ENCODE measurements around the gene EPS15.

EPS15 gene

GRCh38 chr1:51549016-51549619 is 30.1 kb upstream of the EPS15 start:
- H3K4me3 ChIP-seq (ENCODE audit: low read depth, low read length): no peak overlapping the region
- no peak for TF ChIP-seq CTCF (IDR thresholded peaks at IDR 0.05; ENCODE audit: low read depth, low read length, missing control alignments)
- in situ Hi-C loops (cut with HindIII; ENCODE audit: low sequenced_read_pairs): no loop called here
- no peak for DNase-seq (ENCODE audit: low read depth)

GRCh38 chr1:51543858-51544257 is 24.8 kb upstream of the EPS15 start:
- in situ Hi-C loops (cut with HindIII; ENCODE audit: low sequenced_read_pairs): no loop called here
- no peak overlapping the region for H3K4me3 ChIP-seq (ENCODE audit: low read depth, low read length)
- TF ChIP-seq CTCF (IDR thresholded peaks at IDR 0.05; ENCODE audit: low read depth, low read length, missing control alignments): no peak
- no peak for DNase-seq (ENCODE audit: low read depth)

- no peak overlapping the region for H3K4me3 ChIP-seq (ENCODE audit: low read depth, low read length)
- TF ChIP-seq CTCF (IDR thresholded peaks at IDR 0.05; ENCODE audit: low read depth, low read length, missing control alignments): no peak
These were observed 23.3 kb upstream of the EPS15 start for GRCh38 chr1:51542158-51542953.

GRCh38 chr1:51541313-51542050 is 22.4 kb upstream of the EPS15 start:
- no peak for DNase-seq (ENCODE audit: low read depth)
- TF ChIP-seq CTCF (IDR thresholded peaks at IDR 0.05; ENCODE audit: low read depth, low read length, missing control alignments): no peak
- no peak overlapping the region for H3K4me3 ChIP-seq (ENCODE audit: low read depth, low read length)
- in situ Hi-C loops (cut with HindIII; ENCODE audit: low sequenced_read_pairs): no loop called here

More at GRCh38 chr1:51542158-51542953, 23.3 kb upstream of the EPS15 start:
- in situ Hi-C loops (cut with HindIII; ENCODE audit: low sequenced_read_pairs): no loop called here
- DNase-seq (ENCODE audit: low read depth): no peak

- in situ Hi-C loops (cut with HindIII; ENCODE audit: low sequenced_read_pairs): no loop called here
- DNase-seq (ENCODE audit: low read depth): no peak
- no peak overlapping the region for H3K4me3 ChIP-seq (ENCODE audit: low read depth, low read length)
- no peak for TF ChIP-seq CTCF (IDR thresholded peaks at IDR 0.05; ENCODE audit: low read depth, low read length, missing control alignments)
These were observed 18.5 kb upstream of the EPS15 start for GRCh38 chr1:51537568-51537967.

GRCh38 chr1:51535006-51535592 is 16.0 kb upstream of the EPS15 start:
- TF ChIP-seq CTCF (IDR thresholded peaks at IDR 0.05; ENCODE audit: low read depth, low read length, missing control alignments): peak; percentile 82
- in situ Hi-C loops (cut with HindIII; ENCODE audit: low sequenced_read_pairs): no loop called here
- H3K4me3 ChIP-seq (ENCODE audit: low read depth, low read length): no peak overlapping the region
- peak; percentile 59 for DNase-seq (ENCODE audit: low read depth)
